Gastrocnemius medialis (tissue), 4 donors: ENCODE results near the gene MXRA8.

Experiments used
- POLR2A ChIP-seq, 2 donors: fragments of 450-650 bp; IDR thresholded peaks; one replicate each; pipeline ENCODE4 v1.6.1; 2017; ENCODE audit warnings: antibody characterized with exemption in 2 of 2, mild to moderate bottlenecking in 2 of 2, moderate library complexity in 2 of 2
- TF ChIP-seq, protein P1 (sequence below), 5 experiments: fragments of 450-650 bp in 3 of 5; fragments of 200-600 bp in 2 of 5; sonication (generic) in 2 of 5; IDR thresholded peaks in 4 of 5; conservative IDR thresholded peaks in 1 of 5; 1 replicate in 4 of 5; 2 replicates in 1 of 5; pipeline ENCODE4 v1.5.1; 2016 to 2019; ENCODE audit warnings: antibody characterized with exemption in 5 of 5, mild to moderate bottlenecking in 3 of 5, moderate library complexity in 3 of 5

DNA sequence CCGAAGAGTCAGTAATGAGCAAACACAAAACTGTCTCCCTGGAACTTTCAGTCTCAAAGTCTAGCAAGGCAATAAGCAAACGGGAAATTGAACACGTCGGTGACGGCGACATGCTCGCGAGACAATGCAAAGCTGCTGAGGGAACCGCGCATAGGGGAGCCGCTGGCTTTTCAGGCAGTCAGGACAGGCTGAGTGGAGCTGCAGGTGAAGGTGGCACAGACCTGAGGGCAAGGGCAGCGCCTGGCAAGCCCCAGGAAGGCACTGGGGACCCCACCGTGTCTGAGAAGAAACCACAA, 38.8 kb downstream of the MXRA8 start:
- TF ChIP-seq, protein P1, sequence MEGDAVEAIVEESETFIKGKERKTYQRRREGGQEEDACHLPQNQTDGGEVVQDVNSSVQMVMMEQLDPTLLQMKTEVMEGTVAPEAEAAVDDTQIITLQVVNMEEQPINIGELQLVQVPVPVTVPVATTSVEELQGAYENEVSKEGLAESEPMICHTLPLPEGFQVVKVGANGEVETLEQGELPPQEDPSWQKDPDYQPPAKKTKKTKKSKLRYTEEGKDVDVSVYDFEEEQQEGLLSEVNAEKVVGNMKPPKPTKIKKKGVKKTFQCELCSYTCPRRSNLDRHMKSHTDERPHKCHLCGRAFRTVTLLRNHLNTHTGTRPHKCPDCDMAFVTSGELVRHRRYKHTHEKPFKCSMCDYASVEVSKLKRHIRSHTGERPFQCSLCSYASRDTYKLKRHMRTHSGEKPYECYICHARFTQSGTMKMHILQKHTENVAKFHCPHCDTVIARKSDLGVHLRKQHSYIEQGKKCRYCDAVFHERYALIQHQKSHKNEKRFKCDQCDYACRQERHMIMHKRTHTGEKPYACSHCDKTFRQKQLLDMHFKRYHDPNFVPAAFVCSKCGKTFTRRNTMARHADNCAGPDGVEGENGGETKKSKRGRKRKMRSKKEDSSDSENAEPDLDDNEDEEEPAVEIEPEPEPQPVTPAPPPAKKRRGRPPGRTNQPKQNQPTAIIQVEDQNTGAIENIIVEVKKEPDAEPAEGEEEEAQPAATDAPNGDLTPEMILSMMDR (IDR thresholded peaks at IDR 0.05 in 4 of 5, conservative IDR thresholded peaks at IDR 0.05 in 1 of 5), result no peak
- no peak for TF ChIP-seq POLR2A (IDR thresholded peaks at IDR 0.05)
